ENCODE results near the gene C1QL1. TPM values are rescaled to one million over a fixed set of nuclear protein-coding genes. Genes with fewer than 3 reads are reported as not detected.

C1QL1 gene
- polyA plus RNA-seq, 1 donor from 2014 or later, result 0.19 TPM

DNA sequence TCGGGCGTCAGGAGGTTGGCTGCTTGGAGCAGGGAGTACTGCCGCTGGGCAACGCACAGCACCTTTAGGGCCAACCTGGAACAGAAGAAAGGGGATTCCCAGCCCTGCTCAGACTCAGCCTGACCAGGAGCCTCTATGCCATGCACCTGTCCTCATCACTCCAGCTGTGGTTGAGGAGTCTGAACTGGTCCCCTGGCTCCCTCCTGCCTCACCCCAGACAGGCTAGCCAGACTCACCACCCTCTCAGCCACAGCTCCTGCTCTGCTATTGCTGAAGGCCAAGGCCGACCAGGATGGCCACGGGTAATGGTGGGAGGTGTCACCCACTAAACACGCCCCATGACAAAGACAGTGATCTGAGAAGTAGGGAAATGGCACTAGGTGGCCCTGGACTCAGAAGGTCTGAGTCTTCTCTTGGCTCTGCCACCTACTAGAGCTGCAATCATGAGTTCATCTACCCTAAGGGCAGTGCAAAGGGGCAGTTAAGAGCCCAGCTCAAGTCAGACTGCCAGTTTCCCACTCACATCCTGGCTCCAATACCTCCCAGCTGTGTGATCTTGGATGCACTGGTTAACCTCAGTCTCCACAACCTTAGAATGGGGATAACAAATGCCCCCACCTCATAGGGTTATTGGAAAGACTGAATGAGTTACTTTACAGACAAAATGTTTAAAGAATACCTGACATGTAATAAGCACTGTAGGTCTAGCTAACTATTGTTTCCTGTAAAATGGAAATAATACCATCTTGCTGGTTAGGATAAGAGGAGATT is 39.0 kb downstream of the C1QL1 start:
- H3K27ac ChIP-seq (ENCODE audit: low read length), result no peak overlapping the region
- no peak for TF ChIP-seq SMC3 (conservative IDR thresholded peaks at IDR 0.05; ENCODE audit: poor library complexity)
- no peak for TF ChIP-seq CTCF (IDR thresholded peaks at IDR 0.05; ENCODE audit: poor library complexity, severe bottlenecking)
- H3K4me3 ChIP-seq (ENCODE audit: low read length), result no peak overlapping the region
- no peaks in the 10 kb centered on the region for H3K79me2 ChIP-seq (replicated peaks; ENCODE audit: insufficient read depth, low read length)
- H3K36me3 ChIP-seq (ENCODE audit: insufficient read depth, low read length), result no peaks in the 10 kb centered on the region
- H3K9ac ChIP-seq (ENCODE audit: low read length), result no peak overlapping the region
- no peaks in the 10 kb centered on the region for H3F3A ChIP-seq (ENCODE audit: insufficient read depth, low read length, poor library complexity, severe bottlenecking)
- no peak overlapping the region for H2AFZ ChIP-seq (ENCODE audit: low read depth, low read length)
- no peak overlapping the region for H3K4me2 ChIP-seq (ENCODE audit: low read length)
- no peaks in the 10 kb centered on the region for H4K20me1 ChIP-seq (ENCODE audit: insufficient read depth)
- H3K9me2 ChIP-seq (ENCODE audit: insufficient read depth, low read length), result no peaks in the 10 kb centered on the region
- H3K27me3 ChIP-seq (ENCODE audit: insufficient read depth, low read depth, low read length), result no peaks in the 10 kb centered on the region
- no peaks in the 10 kb centered on the region for H3K9me3 ChIP-seq (ENCODE audit: low read length)

- H3K4me2 ChIP-seq (ENCODE audit: low read length), result no peak overlapping the region
- H3K79me2 ChIP-seq (replicated peaks; ENCODE audit: insufficient read depth, low read length), result no peaks in the 10 kb centered on the region
- no peaks in the 10 kb centered on the region for H4K20me1 ChIP-seq (ENCODE audit: insufficient read depth)
- no peak overlapping the region for H2AFZ ChIP-seq (ENCODE audit: low read depth, low read length)
- no peaks in the 10 kb centered on the region for H3K27me3 ChIP-seq (ENCODE audit: insufficient read depth, low read depth, low read length)
- TF ChIP-seq EP300 (conservative IDR thresholded peaks at IDR 0.05; ENCODE audit: poor library complexity, severe bottlenecking), result no peak
- no peak for TF ChIP-seq MXI1 (conservative IDR thresholded peaks at IDR 0.05; ENCODE audit: poor library complexity, severe bottlenecking)
- TF ChIP-seq TAF1 (IDR thresholded peaks at IDR 0.05; ENCODE audit: low read depth), result no peak
- TF ChIP-seq CTCF (IDR thresholded peaks at IDR 0.05; ENCODE audit: poor library complexity, severe bottlenecking), result no peak
- no peak for TF ChIP-seq EZH2 (IDR thresholded peaks at IDR 0.05; ENCODE audit: borderline replicate concordance, insufficient read depth, low read length, poor library complexity, severe bottlenecking)
- no peak overlapping the region for H3K9ac ChIP-seq (ENCODE audit: low read length)
- H3K4me3 ChIP-seq (ENCODE audit: low read length), result no peak overlapping the region
- H3F3A ChIP-seq (ENCODE audit: insufficient read depth, low read length, poor library complexity, severe bottlenecking), result no peaks in the 10 kb centered on the region
- no peaks in the 10 kb centered on the region for H3K9me3 ChIP-seq (ENCODE audit: low read length)
- no peaks in the 10 kb centered on the region for H3K9me2 ChIP-seq (ENCODE audit: insufficient read depth, low read length)
- H3K27ac ChIP-seq (ENCODE audit: low read length), result no peak overlapping the region
- no peaks in the 10 kb centered on the region for H3K36me3 ChIP-seq (ENCODE audit: insufficient read depth, low read length)
Observed at GRCh38 chr17:44928136-44928535, 40.0 kb downstream of the C1QL1 start.

GRCh38 chr17:44927696-44928095 is 40.4 kb downstream of the C1QL1 start:
- TF ChIP-seq SMC3 (conservative IDR thresholded peaks at IDR 0.05; ENCODE audit: poor library complexity) (no peak), MXI1 (conservative IDR thresholded peaks at IDR 0.05; ENCODE audit: poor library complexity, severe bottlenecking) (no peak), POLR2AphosphoS5 (IDR thresholded peaks at IDR 0.05) (no peak), EP300 (conservative IDR thresholded peaks at IDR 0.05; ENCODE audit: poor library complexity, severe bottlenecking) (no peak), EZH2 (IDR thresholded peaks at IDR 0.05; ENCODE audit: borderline replicate concordance, insufficient read depth, low read length, poor library complexity, severe bottlenecking) (no peak), TAF1 (IDR thresholded peaks at IDR 0.05; ENCODE audit: low read depth) (no peak), CTCF (IDR thresholded peaks at IDR 0.05; ENCODE audit: poor library complexity, severe bottlenecking) (no peak), RAD21 (conservative IDR thresholded peaks at IDR 0.05) (no peak)
- TF ChIP-seq, protein P1, sequence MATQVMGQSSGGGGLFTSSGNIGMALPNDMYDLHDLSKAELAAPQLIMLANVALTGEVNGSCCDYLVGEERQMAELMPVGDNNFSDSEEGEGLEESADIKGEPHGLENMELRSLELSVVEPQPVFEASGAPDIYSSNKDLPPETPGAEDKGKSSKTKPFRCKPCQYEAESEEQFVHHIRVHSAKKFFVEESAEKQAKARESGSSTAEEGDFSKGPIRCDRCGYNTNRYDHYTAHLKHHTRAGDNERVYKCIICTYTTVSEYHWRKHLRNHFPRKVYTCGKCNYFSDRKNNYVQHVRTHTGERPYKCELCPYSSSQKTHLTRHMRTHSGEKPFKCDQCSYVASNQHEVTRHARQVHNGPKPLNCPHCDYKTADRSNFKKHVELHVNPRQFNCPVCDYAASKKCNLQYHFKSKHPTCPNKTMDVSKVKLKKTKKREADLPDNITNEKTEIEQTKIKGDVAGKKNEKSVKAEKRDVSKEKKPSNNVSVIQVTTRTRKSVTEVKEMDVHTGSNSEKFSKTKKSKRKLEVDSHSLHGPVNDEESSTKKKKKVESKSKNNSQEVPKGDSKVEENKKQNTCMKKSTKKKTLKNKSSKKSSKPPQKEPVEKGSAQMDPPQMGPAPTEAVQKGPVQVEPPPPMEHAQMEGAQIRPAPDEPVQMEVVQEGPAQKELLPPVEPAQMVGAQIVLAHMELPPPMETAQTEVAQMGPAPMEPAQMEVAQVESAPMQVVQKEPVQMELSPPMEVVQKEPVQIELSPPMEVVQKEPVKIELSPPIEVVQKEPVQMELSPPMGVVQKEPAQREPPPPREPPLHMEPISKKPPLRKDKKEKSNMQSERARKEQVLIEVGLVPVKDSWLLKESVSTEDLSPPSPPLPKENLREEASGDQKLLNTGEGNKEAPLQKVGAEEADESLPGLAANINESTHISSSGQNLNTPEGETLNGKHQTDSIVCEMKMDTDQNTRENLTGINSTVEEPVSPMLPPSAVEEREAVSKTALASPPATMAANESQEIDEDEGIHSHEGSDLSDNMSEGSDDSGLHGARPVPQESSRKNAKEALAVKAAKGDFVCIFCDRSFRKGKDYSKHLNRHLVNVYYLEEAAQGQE (IDR thresholded peaks at IDR 0.05; ENCODE audit: borderline replicate concordance), result no peak
- H3F3A ChIP-seq (ENCODE audit: insufficient read depth, low read length, poor library complexity, severe bottlenecking), result no peaks in the 10 kb centered on the region
- no peak overlapping the region for H3K9ac ChIP-seq (ENCODE audit: low read length)
- no peaks in the 10 kb centered on the region for H3K79me2 ChIP-seq (replicated peaks; ENCODE audit: insufficient read depth, low read length)
- H2AFZ ChIP-seq (ENCODE audit: low read depth, low read length), result no peak overlapping the region
- no peaks in the 10 kb centered on the region for H3K9me3 ChIP-seq (ENCODE audit: low read length)
- H3K27me3 ChIP-seq (ENCODE audit: insufficient read depth, low read depth, low read length), result no peaks in the 10 kb centered on the region
- H4K20me1 ChIP-seq (ENCODE audit: insufficient read depth), result no peaks in the 10 kb centered on the region
- no peak overlapping the region for H3K4me3 ChIP-seq (ENCODE audit: low read length)
- H3K27ac ChIP-seq (ENCODE audit: low read length), result no peak overlapping the region
- no peaks in the 10 kb centered on the region for H3K36me3 ChIP-seq (ENCODE audit: insufficient read depth, low read length)
- no peak overlapping the region for H3K4me2 ChIP-seq (ENCODE audit: low read length)
- no peaks in the 10 kb centered on the region for H3K9me2 ChIP-seq (ENCODE audit: insufficient read depth, low read length)

All from neural cell (in vitro differentiated cells).